Measurements from ENCODE around the gene GNL3L.
A peak's percentile ranks its signal among the peaks of the same experiment; 100 is the strongest.
"Not testable (repeated sequence)": the region's sequence is repeated elsewhere in the genome, so short reads cannot be mapped to it uniquely, and the experiment has no call there.

The GNL3L gene

DNA sequence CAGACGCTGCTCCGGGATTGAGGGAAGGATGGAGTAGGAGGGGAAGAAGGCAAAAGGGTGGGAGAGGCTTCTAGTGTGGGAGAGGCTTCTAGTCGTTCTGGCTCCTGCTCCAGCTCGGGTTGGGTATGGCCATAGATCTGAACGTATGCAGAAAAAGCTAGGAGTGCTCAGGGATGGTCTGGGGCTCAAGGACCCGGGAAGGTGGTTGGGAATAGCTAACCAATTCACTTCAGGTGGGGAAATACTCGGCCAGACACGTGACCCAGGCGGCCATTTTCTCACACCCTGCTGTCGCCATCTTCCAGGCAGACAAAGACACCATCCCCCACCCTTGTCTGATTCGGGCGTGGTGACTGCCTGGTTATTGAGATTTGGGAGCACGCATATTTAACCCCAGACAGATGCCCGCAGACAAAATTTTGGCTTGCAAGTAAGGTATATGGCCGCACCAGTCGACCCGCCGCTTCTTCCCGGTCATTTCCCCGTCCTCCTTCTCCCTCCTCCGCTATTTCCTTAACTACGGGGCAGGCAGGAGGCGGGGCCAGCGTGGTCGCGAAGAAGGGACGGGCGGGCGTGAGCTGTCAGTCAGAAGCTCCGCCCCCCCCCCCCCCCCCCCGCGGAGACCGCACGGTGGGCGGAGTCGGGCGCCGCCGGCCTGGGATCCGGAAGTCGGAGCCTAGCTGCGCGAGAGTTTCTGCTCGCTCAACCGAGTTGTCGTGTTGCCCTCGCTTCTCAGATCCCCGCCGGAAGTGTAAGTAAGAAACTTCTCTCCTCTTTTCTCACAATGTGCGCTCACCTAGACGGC, at the start of gene GNL3L:
GNL3L (plus strand) TSS at position 668 of the 805 bp plus-strand sequence. CDS start 2,348 bp downstream, outside the sequence.
- peak; percentile 88 for DNase-seq

GRCh38 chrX:54482839-54483593, 47.0 kb upstream of the GNL3L start:
- no peak for DNase-seq

DNA sequence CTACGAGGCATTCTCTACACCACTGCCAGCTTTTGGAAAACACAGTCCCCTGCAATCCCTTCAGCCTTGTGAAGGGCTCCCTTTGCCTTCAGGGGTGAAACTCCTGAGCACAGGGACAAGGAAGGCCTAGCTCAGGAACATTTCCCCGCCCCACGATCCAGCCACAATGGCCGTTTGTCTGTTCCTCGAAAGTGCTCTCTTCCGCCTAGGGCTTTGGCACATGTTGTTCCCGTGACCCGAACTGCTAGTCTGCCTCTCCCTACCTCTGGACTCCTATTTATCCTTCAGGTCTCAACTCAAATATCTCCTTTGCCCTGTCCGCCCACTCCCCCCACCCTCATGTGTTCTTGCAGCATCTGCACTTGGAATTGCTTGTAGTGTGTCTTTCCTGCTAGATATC, 46.1 kb upstream of the GNL3L start:
- DNase-seq: no peak

DNA sequence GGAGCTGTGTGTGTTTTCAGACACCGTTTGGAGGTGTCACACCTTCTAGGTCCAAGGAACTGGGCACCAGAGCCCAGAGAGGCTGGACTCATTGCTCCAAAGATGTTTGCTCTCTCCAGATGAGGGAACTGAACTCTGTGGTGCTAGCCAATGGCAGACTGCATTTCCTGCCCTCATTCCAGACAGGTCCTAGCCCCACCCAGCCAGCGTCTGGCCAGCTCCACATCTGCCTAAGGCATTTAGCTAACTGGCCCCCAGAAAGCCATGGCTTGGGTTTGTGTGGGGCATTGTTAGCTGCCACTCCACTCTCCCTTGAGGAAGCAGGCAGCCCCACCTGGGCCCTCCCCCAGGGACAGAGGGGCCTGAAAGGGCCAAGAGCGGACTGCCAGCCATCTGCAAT, 45.4 kb upstream of the GNL3L start:
- DNase-seq: no peak

DNA sequence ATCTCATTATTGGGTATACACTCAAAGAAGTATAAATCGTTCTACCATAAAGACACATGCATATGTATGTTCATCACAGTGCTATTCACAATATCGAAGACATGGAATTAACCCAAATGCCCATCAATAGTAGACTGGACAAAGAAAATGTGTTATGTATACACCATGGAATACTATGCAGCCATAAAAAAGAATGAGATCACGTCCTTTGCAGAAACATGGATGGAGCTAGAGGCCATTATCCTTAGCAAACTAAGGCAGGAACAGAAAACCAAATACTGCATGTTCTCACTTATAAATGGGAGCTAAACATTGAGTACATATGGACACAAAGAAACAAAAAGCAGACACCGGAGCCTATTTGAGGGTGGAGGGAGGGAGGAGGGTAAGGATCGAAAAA, 40.2 kb upstream of the GNL3L start:
- not testable (repeated sequence) for DNase-seq

DNA sequence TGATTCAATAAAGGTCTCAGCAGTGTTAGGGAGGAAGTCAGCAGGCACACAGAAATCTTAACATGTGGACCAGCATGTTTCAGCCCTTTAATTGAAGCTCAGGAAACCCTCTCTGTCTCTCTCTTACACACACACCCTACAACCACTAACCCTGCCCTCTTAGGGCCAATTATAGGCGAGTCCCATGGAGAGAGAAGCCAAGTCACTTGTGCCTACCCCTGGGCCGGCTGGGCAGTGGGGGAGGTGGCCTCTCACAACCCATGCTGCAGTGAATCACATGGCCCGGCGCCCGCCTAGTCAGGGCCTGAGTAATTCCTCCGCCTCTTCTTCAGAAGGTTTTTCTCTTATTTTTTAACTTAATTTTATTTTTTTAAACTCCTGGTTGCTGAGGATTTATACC, 37.7 kb upstream of the GNL3L start:
- no peak for DNase-seq

DNA sequence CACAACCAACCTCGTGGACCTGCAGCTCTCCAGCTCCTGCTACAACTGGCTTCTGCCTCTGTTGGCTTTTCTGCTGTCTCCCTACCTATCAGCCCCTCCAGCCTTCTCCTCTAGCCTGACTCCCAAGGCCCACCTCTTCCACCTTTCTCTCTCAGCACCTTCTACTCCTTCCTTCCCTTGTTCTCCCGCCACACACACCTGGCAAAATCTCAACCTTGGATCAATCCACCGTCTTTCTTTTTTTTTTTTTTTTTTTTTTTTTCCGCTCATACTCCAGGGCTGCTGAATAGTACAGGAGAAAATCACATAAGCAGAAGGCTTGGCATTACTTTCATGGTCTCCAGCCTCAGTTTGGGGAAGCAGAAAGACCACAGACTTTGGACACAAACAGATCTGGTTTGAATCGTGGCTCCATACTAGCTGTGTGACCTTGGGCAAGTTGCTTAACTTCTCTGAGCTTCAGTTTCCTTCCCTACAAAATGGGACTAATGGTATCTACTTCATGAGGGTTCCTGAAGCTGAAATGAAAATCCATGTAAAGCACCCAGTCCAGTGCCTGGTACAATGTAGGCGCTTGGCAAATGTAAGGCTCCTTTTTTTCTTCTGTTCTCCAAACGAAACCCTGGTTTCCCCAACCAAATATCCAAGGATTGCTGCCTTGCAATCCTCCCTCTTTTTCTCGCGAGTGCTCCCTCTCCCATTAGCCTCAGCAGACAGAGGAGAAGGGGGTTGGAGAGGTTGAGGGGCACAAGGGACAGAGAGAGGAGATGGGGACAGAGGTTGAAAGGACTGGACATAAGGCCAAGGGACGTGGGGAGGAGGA, 35.6 kb upstream of the GNL3L start:
- DNase-seq: no peak

DNA sequence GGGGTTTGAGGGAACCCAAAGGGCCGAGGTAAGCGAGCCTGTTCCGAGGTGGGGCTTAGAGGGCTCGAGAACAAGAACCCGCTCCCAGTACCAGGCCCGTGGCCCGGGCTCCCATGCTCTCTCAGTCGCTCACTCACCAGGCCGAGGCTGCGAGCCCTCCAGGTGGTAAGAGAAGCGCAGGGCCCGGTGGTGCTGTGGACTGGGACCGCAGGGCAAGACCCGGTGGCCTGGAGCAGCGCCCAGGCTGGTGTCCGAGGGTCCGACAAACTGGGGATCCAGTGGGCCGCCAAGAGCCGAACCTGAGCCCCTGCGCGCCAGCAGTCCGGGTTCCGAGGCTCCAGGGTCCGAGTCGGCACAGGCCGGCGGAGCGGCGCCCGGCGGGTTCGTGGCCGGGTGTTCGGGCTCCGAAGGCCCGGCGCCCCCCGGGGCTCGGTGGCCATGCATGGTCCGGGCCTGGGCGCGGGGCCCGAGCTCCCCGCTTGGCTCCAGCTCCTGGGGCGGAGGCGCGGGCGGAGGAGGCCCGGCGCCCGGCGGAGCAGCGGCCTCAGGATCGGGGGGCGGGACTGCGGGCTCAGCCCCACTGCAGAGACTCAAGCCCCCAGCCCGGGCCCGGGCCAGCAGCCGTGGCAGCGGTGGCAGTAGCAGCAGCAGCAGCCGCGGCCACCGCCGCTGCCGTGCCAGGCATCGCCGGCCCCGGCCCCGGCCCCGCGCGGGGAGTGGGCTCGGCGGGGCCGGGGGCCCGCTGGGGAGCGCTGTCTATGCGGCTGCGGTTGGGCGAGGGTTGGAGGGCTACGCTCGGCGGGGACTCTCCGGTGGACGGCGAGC, 34.8 kb upstream of the GNL3L start:
- DNase-seq: no peak

DNA sequence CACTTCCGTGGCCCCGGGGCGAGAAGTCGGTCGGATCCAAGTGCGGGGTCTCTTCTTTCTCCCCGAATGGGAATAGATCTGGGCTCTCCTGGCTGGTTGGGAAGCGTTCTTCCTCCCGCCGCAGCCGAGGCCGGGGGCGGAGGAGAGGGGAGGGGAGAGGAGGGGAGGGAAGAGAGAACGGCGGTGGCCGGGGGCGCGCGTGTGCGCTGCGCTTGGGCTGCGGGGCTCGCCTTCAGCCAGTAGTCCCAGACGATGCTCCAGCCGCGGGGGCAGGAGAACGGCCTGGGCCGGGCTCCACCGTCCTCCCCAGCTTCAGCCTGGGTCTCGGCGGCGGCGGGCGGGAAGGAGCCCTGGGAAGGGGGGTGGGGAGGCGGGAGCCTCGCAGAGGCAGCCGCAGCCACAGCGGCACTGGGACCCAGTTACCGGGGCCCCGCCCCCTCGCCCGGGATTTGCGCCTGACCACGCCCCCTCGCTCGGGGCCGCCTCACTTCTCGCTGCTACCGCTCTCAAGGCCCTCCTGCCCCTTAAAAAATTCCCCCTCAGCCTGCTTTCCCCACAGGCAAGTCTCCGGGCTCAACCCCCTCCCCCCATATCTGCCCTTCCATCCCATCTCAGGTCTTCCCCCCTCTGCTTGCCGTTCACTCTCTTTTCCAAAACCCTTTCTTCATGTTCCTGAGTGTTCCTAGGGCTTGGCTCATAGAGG, 34.1 kb upstream of the GNL3L start, which contains the start of gene FGD1:
FGD1 (minus strand) TSS at position 421 of the 703 bp plus-strand sequence. CDS start 802 bp downstream, outside the sequence.
- DNase-seq: peak; percentile 29

GRCh38 chrX:54496517-54496852, 33.5 kb upstream of the GNL3L start:
- DNase-seq: no peak

GRCh38 chrX:54496936-54497335, 33.1 kb upstream of the GNL3L start:
- no peak for DNase-seq

DNA sequence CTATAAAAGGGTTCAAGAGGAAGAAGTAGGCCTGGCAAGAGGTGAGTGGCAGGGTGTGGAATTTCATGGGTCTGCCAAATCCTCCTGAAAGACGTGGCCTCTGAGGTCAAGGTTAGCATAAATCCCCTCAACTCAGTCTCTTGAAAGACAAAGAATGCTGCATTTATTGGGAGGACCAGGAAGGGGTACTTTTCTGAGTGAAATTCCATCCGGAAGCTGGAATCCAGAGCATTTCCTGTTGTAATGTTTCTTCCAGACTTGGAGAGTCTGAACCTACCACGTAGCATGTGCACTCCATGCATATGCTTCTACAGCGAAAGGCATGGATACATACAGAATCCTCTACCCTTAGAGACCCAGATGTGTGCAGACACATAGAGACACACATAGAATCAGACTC, 20.6 kb upstream of the GNL3L start:
- DNase-seq: no peak

DNA sequence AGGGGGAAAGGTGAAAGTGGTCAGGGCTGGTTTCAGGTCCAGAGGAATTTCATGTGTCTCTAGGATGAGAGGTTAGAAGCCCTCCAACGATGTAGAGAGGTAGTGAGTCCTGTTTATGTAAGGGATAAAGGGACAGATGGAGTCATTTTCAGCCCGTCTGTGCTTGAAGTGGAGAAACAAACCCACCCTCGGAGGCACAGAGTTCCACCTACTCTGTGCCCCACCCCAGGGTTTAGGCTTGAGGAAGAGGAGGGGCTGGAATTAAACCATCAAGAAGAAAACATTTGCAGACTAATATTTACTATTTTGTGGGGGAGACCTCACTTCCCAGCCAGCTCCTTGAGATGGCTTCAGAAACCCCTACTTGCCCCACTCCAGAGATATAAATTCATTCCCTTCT, 868 bp upstream of the GNL3L start:
- no peak for DNase-seq

GRCh38 chrX:54530357-54530900, 410 bp downstream of the GNL3L start:
- no peak for DNase-seq

DNA sequence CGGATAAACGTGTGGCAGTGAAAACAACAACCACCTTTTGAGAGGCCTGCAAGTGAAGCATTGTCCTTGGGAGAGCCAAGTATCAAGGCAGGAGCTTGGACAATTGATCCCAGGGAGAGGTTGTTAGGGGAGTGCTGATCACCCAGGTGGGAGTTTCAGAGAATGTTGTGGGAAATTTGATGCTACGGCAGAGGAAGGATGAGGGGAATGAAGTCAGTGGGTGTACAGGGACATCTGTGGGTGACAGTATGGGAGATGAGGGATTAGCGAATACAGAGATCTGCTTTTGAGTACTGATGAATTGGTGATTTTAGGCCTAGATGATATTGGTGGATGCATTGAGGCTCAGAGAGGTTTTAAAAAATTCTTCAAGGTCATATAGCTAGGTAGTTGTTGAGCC, 4.3 kb downstream of the GNL3L start:
- no peak for DNase-seq

- DNase-seq: no peak
Measured at GRCh38 chrX:54540289-54540688, 10.3 kb downstream of the GNL3L start.

DNA sequence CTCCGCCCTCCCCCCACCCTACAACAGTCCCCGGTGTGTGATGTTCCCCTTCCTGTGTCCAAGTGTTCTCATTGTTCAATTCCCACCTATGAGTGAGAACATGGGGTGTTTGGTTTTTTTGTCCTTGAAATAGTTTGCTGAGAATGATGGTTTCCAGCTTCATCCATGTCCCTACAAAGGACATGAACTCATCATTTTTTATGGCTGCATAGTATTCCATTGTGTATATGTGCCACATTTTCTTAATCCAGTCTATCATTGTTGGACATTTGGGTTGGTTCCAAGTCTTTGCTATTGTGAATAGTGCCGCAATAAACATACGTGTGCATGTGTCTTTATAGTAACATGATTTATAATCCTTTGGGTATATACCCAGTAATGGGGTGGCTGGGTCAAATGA, 12.2 kb downstream of the GNL3L start:
- not testable (repeated sequence) for DNase-seq

GRCh38 chrX:54550821-54551220, 20.8 kb downstream of the GNL3L start:
- no peak for DNase-seq

DNA sequence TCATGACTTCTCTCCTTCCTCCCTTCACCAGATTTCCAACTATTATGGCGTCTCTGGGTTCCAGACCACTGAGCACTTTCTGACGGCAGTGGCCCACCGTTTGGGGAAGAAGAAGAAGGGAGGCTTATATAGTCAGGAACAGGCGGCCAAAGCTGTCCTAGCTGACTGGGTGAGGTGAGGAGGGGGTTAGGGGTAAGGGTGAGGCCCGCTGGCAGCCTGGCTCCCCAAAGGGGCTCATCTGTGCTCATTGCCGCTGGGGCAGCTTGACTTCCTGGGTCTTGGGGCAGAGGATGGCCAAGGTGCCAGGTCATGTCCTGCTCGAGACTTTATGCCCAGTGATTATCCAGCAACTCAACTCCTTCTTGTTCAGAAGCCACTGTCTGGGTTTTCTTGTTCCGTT, 21.8 kb downstream of the GNL3L start:
- DNase-seq: no peak

DNA sequence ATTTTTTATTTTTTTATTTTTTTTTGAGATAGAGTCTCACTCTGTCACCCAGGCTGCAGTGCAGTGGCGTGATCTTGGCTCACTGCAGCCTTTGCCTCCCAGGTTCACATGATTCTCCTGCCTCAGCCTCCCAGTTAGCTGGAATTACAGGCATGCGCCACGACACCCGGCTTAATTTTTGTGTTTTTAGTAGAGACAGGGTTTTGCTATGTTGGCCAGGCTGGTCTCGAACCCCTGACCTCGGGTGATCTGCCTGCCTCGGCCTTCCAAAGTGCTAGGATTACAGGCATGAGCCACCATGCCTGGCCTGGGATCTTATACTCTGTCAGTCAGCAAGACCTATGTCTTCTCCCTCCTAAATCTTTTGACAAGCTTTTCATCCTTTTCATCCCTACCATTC, 25.0 kb downstream of the GNL3L start:
- not testable (repeated sequence) for DNase-seq

DNA sequence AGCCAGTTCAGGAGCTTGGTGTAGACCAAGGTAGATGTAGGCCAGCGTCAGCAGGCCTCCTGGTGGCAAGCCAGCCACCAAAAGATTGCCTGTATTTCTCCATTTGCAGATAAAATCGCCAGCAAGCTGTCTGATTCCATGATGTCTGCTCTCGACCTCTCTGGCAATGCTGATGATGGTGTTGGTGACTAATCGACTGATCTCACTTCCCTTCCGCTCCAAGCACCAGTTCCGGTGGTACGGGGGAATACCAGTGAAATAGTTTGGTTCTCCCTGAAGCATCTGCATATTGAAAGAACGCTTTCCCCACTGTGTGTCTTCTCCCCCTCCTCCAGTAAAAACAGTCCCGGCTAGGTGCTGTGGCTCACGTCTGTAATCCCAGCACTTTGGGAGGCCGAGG, 30.4 kb downstream of the GNL3L start:
- DNase-seq: no peak

GRCh38 chrX:54561622-54562021, 31.6 kb downstream of the GNL3L start:
- no peak for DNase-seq

All from CD4-positive, alpha-beta T cell treated with Interleukin-21 for 1 hour (primary cell).